Measurements from ENCODE around the gene GLRX3. TPM values are rescaled to one million over a fixed set of nuclear protein-coding genes. Genes with fewer than 3 reads are reported as not detected.

GLRX3 gene
- total RNA-seq, 1 donor from 2014 or later: 111 TPM

GRCh38 chr10:130167193-130167592, 31.0 kb downstream of the GLRX3 start:
- Mint-ChIP-seq H3K27me3 (ENCODE audit: unreplicated experiment) (peaks cover 1% of the 10 kb centered on the region), H3K4me1 (ENCODE audit: unreplicated experiment) (no peaks in the 10 kb centered on the region), H3K4me3 (ENCODE audit: unreplicated experiment) (no peak overlapping the region), H3K36me3 (ENCODE audit: low read depth, unreplicated experiment) (peaks cover 8% of the 10 kb centered on the region), H3K27ac (ENCODE audit: unreplicated experiment) (no peak overlapping the region), H3K9me3 (ENCODE audit: unreplicated experiment) (no peaks in the 10 kb centered on the region)
- no peak for TF ChIP-seq CTCF (IDR thresholded peaks at IDR 0.05; ENCODE audit: unreplicated experiment)
- DNase-seq (ENCODE audit: low spot score): no peak

GRCh38 chr10:130167707-130168106, 31.5 kb downstream of the GLRX3 start:
- no peak overlapping the region for H3K27ac Mint-ChIP-seq (ENCODE audit: unreplicated experiment)
- H3K27me3 Mint-ChIP-seq (ENCODE audit: unreplicated experiment): peaks cover 1% of the 10 kb centered on the region
- peaks cover 6% of the 10 kb centered on the region for H3K36me3 Mint-ChIP-seq (ENCODE audit: low read depth, unreplicated experiment)

GRCh38 chr10:130169136-130169859, 33.1 kb downstream of the GLRX3 start:
- Mint-ChIP-seq H3K4me3 (ENCODE audit: unreplicated experiment) (no peak overlapping the region), H3K27me3 (ENCODE audit: unreplicated experiment) (no peaks in the 10 kb centered on the region), H3K27ac (ENCODE audit: unreplicated experiment) (no peak overlapping the region), H3K4me1 (ENCODE audit: unreplicated experiment) (no peaks in the 10 kb centered on the region), H3K36me3 (ENCODE audit: low read depth, unreplicated experiment) (peaks cover 14% of the 10 kb centered on the region), H3K9me3 (ENCODE audit: unreplicated experiment) (no peaks in the 10 kb centered on the region)
- TF ChIP-seq CTCF (IDR thresholded peaks at IDR 0.05; ENCODE audit: unreplicated experiment): no peak
- DNase-seq (ENCODE audit: low spot score): no peak

More at GRCh38 chr10:130167707-130168106, 31.5 kb downstream of the GLRX3 start:
- DNase-seq (ENCODE audit: low spot score): no peak
- Mint-ChIP-seq H3K4me1 (ENCODE audit: unreplicated experiment) (no peaks in the 10 kb centered on the region), H3K9me3 (ENCODE audit: unreplicated experiment) (no peaks in the 10 kb centered on the region), H3K4me3 (ENCODE audit: unreplicated experiment) (no peak overlapping the region)
- TF ChIP-seq CTCF (IDR thresholded peaks at IDR 0.05; ENCODE audit: unreplicated experiment): no peak

- H3K4me3 Mint-ChIP-seq (ENCODE audit: unreplicated experiment): no peak overlapping the region
- no peaks in the 10 kb centered on the region for H3K4me1 Mint-ChIP-seq (ENCODE audit: unreplicated experiment)
- no peak overlapping the region for H3K27ac Mint-ChIP-seq (ENCODE audit: unreplicated experiment)
- no peak for DNase-seq (ENCODE audit: low spot score)
- peaks cover 12% of the 10 kb centered on the region for H3K36me3 Mint-ChIP-seq (ENCODE audit: low read depth, unreplicated experiment)
- no peak for TF ChIP-seq CTCF (IDR thresholded peaks at IDR 0.05; ENCODE audit: unreplicated experiment)
- H3K27me3 Mint-ChIP-seq (ENCODE audit: unreplicated experiment): no peaks in the 10 kb centered on the region
- no peaks in the 10 kb centered on the region for H3K9me3 Mint-ChIP-seq (ENCODE audit: unreplicated experiment)
These were observed 35.0 kb downstream of the GLRX3 start for GRCh38 chr10:130171196-130171595.

- Mint-ChIP-seq H3K27me3 (ENCODE audit: unreplicated experiment) (no peaks in the 10 kb centered on the region), H3K9me3 (ENCODE audit: unreplicated experiment) (no peaks in the 10 kb centered on the region), H3K36me3 (ENCODE audit: low read depth, unreplicated experiment) (peaks cover 13% of the 10 kb centered on the region), H3K27ac (ENCODE audit: unreplicated experiment) (no peak overlapping the region), H3K4me1 (ENCODE audit: unreplicated experiment) (no peaks in the 10 kb centered on the region), H3K4me3 (ENCODE audit: unreplicated experiment) (no peak overlapping the region)
- no peak for DNase-seq (ENCODE audit: low spot score)
- no peak for TF ChIP-seq CTCF (IDR thresholded peaks at IDR 0.05; ENCODE audit: unreplicated experiment)
These were observed 38.1 kb downstream of the GLRX3 start for GRCh38 chr10:130174328-130174727.
